GM19240 (cell line): ENCODE results near the gene OLFM1.

Source experiments
- DNase-seq: peaks from one replicate; pipeline ENCODE4 v3.0.0; 2011; ENCODE audit warnings: low spot score; ENCODE audit not compliant: insufficient read length

OLFM1 gene

DNA sequence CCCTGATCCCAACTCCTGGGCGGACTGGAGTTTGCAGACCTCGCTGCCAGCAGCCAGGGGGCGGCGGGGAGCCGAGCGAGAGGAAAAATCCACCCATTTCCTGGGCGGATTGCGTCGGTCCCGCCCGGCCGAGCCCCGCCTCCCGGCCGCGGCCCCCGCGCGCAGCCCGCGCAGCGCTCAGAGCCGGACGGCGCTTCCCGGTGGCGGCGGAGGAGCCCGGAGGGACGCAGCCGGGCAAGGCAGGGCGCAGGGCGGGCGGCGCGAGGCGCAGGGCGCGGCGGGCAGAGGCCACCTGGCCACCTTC, at the start of gene OLFM1:
TSS of gene OLFM1 (plus strand) at position 180 of the 304 bp plus-strand sequence. CDS start 322 bp downstream, outside the sequence.
- DNase-seq, result no peak

DNA sequence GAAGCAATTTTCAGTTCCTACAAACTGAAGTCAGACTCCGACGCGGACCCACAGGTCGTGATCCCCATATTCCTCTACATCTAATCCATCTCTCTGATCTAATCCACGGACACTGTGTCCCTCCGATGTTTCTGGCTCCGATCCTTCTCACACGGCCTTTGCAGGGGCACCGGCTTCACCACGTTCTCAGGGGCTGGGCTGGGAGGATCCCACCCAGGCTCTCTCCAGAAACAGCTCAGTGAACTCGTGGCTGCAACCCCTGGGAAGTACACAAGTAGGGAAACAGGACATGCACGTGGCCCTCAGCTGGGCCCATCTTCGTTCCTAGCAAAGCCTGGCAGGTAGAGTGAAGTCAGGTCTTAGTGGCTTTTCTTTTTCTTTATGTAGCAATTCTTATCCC, 49.1 kb upstream of the OLFM1 start:
- DNase-seq, result no peak

DNA sequence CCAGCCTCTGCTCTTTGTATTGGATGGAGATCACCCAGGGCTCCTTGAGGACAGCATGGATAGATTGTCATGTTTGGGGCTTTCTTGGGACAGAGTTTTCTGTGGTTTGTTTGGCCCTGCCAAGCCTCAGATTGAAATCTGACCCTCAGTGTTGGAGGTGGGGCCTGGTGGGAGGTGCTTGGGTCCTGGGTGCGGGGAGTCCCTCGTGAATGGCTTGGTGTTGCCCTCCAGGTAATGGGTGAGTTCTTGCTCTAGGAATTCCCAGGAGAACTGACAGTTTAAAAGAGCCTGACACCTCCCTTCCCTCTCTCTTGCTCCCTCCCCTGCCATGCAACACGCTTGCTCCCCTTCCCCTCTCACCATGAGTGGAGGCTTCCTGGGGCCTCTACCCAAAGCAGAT, 48.6 kb upstream of the OLFM1 start:
- no peak for DNase-seq

DNA sequence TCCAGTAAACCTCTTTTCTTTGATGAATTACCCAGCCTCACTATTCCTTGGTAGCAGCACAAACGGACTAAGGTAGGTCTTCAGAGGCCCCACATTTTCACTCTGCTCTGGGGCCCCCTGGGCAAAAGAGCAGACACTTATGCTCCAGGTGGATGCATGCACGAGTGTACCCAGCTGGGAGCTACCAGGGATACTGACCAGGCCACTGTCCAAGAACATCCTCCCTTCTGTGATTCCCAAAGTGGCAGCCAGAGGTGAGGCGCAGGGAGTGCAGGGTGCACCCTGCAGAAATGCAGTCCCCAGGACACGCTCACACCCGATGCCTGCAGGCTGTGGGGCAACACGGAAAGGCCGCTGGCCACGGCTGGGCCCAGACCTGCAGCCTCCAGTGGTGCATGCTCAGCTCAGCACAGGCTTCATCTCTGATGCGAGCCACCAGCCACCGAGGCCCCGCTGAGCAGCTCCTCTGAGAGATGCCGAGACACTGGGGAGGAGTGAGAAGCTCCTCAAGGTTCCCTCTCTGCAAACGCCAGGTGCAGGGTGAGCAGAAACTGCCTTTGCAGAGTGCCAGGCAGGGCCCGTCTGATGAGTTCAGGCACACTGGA, 48.1 kb upstream of the OLFM1 start:
- DNase-seq, result no peak

DNA sequence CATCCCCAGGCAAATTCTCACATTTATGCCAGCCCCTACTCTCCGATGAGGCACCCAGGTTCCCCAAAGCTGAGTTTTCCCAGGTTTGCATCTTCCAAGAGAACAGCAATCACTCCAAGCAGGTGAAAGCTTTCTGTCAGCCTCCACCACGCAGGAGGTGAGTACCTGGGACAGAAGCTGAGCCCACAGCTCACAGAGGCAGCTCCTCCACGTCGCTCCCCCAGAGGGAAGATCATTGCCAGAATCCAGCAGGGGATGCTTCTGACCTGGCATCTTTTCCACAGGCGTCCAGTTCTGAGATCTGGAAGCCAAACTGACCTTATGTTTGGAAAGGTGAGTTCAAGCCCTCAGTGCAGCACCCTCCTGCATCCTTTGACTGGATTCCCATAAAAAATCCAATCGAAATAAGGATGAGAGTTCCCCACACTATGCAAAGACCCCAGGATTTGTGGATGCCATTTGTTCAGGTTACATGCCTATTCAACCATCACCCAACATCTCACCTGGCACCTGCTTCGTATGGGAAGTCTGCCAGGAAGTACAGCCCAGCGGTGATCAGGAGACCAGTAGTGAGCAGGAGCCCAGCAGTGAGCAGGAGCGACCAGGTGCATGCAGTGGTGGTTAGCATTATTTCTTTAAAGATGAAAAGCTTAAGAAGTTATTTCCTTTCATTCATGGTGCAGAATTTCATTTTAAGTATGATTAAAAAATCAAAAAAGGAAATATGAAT, 47.4 kb upstream of the OLFM1 start:
- no peak for DNase-seq

DNA sequence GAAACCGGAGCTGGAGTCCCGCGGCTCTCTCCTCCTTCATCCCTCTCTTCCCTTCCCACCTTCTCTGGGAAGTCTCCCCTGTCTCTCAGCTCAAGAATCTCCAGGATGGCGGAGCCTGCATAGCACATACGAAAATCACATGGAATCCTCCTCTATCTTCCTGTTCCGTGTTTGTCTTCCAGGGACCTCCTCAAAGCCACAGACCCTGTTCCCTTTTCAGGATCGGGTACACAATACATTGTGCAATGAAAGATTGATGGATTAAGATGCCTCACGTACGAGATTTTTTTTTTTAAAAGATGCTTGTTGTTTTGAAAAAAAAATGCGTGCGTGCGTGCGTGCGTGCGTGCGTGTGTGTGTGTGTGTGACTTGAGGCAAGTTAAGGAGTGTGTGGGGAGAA, 46.6 kb upstream of the OLFM1 start:
- DNase-seq, result no peak

DNA sequence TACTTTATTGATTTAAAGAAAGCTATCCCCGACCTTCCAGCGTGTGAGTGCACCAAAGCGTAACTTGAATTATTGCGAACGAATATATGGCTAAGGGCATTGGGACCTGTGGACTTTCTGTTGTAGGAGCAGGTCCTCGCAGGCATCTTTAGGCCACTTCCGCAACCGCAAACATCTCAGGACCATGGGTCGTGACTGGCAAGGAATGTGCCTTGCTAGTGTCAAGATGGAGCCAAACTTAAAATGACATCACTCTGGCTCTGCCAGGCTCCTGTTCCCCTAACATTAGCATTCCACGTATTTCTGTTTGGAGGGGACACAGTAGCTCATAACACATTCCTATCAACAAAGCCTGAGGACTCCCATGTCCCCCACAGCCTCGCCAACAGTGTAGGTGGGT, 44.1 kb upstream of the OLFM1 start:
- DNase-seq, result no peak

DNA sequence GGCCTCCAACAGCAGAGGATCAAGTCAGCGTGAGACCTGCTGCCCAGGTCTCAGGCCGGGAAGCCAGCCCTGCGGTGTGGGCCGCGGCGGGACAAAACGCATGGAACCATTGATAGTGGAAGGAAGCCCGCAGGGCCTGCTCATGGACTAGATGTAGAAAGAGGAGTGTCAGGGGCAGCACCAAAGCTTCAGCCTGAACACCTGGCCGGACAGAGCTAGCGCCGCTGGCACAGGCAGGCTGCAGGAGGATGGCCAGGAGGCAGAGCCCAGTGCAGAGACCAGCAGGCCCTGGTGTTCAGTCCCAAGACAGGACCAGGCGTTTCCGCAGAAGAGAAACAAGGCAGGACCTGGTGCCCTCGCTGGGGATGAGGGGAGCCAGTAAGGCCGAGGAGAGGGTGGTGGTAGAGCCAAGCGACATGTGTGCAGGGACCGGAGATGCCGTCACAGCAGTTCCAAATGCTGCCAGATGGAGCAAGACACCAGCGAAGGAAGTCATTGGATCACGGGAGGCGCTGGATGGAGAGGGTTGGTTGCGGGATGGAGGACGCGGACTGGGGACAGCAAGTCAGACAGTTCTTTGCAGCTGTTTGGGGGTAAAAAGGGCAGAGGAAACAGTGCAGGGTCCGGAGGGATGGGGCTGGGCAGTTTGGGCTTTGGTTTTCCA, 42.1 kb upstream of the OLFM1 start:
- no peak for DNase-seq

DNA sequence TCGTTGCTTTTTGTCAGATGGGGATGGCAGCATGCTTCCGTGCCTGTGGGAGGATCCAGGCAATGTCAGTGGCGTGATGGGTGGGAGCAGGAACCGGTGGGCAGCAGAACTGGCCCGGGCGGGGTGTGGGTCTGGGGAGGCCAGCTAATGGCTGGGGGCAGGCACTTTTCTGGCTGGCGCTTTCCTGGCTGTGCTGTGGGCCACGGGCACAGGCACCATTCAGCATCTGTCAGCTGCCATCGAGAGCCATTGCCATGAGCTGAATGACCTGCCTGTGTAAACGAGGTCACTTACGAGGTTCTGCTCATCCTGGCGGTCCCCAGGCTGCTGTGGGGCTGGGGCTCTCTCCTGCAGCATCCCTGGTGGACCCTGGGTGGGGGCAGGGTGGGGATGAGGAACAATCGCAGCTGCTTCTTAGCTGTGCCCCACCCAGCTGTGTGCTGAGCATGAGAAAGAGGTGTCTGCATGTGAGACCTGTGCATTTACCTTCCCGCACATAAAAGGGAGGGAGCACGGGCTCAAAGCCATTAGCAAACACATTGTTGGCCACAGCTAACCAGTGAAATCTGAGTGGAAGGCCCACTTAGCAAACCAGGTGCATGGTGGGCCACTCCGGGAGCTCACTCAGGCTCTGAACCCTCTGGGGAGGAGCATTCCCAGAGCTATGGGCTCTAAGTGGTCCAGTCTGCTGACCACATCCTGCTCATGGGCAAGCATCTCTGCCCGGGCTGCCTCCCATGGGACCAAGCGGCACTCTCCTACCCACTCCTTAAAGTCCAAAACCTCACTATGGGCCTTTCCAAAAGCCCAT, 41.3 kb upstream of the OLFM1 start:
- no peak for DNase-seq

DNA sequence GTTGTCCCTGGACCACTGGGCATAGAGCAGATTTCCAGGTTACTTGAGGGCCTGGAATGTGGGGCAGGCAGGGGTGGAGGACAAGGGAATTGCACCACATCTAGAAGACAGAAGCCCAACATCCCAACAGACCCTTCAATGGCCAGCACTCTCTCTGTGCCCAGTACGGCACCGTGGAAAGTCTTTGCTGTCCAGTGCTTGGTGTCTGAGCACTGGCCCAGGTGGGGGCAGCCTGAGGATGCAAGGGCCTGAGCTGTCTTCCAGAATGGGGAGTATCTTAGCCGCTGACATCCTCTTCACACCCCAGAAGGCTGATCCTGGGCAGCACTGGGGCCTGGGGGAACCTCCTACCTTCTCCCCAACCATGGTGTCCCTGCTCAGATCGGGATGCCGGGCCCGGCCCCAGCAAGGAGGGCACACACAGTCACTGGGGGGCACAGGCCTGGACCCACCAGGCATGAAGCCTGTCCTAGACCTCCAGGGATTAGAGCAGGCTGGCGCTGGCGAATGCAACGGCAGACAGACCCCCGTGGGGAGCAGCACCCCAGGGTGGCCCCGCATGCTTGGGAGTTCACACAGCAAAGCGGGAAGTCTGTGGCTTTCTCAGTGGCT, 40.6 kb upstream of the OLFM1 start:
- no peak for DNase-seq

DNA sequence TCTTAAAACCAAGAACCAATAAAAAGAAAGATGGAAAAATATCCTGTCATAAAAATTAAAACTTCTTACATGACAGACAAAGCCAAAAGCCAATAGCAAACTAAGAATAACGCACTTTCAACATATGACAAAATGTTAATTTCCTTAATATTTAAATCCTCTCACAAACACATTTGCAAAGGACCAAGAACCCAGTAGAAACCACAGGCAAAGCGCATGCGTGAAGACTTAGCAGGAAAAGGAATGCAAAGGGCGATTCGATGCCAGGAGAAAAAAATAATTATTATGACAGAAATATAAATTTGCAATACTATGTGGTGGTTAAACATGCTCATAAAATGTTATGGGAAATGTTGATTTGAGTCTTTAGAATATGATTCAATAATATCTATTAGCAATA, 39.9 kb upstream of the OLFM1 start:
- DNase-seq, result no peak

DNA sequence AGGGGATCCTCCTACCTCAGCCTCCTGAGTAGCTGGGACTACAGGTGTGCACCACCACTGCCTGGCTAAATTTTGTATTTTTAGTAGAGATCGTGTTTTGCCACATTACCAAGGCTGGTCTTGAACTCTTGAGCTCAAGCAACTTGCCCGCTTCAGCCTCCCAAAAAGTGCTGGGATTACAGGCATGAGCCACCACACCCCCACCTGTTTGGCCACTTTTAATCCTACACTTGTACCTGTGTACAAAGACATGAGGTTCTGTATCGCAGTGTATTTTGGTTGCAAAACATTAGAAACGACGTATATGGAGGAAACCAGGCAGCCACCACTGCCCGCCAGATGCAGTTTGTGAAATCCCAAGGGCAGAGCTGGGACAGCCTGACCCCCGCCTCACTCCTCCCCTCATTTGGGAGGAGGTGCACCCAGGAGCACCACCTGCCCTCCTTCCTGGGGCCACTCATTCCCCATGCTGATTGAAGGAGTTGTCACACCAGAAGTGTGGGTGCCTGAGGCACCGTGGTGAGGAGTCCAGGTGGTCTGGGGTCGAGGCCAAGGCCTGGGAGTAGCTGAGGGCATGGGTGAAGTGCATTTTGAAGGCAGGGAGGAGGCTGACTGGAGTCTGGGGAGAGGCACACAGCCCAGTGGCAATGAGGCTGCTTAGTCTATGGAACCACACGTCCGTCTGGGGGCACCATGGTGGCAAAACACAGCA, 39.3 kb upstream of the OLFM1 start:
- DNase-seq, result no peak

DNA sequence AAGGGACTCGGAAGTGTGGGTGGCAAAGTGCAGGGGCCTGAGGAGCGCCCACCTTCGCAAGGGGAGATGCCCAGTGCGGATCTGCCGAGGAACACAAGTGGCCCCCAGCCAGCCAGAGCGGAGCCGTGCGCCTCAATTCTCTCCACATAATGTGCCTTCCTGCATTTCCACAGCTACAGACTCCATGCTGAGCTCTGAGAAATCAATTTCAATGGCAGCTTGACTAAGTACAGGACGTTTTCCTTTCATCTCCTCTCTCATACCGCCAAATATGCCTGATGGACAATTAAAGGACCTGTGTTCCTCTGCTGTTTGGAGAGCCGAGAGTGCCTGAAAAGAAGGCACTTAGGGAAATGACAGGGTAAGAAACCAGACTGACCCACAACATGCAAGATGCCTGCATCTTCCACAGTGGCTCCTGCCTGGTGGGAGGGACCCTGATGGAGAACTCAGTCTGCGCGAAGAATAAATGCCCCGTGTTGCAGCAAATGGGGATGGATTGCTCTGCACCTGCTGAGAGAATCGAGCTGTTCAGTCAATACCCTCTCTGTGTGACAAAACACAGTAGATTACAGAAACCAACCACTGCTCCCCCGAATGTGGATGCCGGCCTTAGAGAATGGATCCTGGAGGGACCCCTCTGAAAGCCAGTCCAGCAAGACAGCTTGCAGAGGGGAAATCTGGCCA, 38.6 kb upstream of the OLFM1 start:
- DNase-seq, result no peak

DNA sequence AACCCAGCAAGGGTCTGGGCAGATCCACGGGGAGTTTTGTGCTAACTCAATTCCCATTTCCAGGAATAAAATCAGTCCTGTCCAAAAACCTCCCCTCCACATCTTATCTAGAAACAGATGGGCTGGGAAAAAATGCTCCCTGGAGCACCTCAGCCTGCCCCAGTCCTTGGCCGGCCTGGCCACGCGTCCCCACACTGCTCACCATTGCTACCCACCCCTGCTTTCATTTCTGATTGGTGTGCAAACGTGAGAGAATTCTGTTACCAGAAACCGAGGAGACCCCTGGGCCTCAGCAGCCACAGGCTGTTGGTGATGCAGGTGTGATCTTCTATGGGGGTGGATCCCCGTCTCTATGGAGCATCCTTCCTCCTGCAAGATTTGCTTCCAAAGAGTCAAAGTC, 38.0 kb upstream of the OLFM1 start:
- DNase-seq, result no peak

DNA sequence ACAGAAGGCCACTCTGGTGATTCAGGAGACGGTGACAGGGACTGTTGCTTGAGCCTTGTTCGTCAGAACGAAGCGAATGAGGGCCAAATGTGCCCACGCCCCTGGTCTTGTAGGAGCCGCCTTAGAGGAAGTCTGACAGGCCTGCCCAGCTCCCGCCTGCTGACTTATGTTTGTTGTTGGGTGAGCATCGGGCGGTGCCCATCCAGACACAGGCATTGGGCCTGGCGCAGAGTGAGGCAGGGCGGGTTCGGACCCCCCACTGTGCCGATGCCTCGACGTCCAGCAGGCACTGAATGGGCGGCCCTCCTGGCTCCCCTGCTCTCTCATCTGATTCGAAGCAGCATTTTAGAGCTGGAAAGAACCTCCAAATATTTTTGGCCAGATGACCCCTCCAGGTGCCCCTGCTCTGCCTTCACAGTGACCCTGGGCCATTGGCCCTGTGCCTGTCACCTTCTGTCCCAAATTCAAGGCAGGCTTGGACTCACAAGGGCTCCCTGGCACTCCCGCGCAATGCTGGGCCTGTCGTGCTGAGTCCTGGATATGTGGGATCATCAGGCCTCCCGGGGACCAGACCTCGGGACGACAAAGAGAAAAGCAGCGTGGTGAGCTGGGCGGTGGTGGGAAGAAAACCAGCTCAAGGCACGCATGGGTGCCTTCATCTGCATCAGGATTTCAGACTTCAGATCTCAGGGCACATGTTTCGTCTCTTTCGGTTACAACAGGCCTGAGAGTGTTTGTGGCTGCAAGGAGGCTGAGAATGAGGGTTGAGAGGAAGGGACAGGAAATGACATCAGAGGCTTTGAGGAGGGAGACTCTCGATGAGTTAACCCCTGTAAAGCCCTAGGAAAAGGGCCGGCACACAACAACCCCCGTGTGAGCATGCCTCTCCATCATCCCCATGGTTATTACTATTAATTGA, 37.1 kb upstream of the OLFM1 start:
- no peak for DNase-seq

DNA sequence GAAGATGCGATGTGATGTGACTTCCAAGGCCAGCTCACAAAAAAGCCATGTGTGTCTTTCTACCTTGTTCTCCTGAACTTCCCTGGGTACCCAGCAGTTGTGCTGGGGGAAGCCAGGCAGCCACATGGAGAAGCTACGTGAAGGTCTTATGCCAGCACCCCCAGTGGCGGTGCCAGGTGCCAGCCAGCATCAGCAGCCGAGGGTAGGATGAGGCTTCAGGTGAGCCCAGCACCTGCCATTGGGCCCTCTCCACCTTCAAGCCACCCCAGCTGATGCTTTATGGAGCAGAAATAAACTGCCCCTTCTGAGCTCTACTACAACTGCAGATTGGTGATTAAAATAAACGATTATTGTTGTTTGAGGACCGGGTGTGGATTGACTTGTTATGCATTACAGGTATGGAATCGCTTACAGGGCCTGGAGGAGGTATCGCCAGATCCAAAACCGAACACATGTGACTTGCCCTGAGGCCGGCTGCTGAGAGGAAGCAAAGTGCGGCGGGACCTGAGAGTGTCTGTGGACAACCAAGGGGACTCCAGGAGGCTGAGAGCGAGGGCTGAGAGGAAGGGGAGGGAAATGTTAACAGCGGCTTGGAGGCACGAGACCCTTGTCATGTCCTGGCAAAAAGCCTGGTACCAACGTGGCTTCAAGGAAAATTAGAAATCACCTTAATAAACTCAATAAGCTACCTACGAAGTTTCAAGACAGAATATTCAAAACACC, 36.0 kb upstream of the OLFM1 start:
- DNase-seq, result no peak

DNA sequence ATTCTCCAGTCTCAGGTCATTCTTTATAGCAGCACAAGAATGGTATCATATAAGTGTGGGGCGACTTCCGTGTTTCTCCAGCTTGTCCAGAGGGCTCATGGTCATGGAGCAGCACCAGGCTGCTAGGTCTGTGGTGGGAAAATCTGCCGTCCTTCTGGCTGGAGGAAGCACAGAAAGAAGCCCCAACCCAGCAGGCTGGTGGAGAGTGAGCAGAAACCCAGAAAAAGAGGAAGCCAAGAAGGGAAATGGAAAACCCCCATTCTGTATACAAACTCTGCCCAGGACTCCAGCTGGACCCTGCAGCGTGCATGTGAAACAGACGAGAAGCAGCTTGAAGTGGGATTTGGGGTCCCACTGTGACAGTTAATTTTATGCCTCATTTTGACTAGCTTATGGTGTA, 34.3 kb upstream of the OLFM1 start:
- no peak for DNase-seq

DNA sequence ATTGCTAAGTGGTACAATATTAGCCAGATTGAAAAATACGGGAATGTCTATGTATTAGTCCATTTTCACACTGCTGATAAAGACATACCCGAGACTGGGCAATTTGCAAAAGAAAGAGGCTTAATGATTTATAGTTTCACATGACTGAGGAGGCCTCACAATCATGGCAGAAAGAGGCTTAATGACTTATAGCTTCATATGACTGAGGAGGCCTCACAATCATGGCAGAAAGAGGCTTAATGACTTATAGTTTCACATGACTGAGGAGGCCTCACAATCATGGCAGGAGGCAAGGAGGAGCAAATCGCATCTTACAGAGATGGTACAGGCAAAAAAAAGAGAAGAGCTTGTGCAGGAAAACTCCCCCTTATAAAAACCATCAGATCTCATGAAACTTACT, 32.3 kb upstream of the OLFM1 start:
- DNase-seq, result no peak

DNA sequence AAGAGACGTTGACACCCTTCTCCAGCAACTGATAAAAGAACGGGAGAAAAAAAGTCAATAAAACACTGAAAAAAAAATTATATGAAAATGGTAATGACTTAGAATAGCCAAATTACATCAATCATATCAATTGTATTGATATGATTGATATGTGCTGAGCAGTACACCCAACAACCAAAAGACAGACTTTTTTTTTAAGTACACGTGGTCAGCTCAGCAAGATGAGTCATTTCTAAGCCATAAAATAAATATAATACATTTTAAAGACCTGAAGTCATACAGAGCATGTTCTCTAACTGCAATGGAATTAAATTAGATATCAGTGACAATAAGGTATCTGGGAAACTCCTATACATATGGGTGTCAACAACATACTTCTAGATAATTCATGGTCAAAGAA, 30.9 kb upstream of the OLFM1 start:
- DNase-seq, result no peak
